H1 (cell line): ENCODE measurements around the gene DUSP1. TPM values are rescaled to one million over a fixed set of nuclear protein-coding genes. Genes with fewer than 3 reads are reported as not detected.

Source experiments
- CTCF ChIA-PET: fragments of 300-600 bp; sonication (Branson Sonifier 250); formaldehyde crosslinking; loops from one replicate; lab custom pipeline; 2021; ENCODE audit not compliant: partially characterized antibody; lab: Charles Lee
- POLR2A ChIA-PET: fragments of 300-600 bp; sonication (Branson Sonifier 250); formaldehyde crosslinking; loops from one replicate; lab custom pipeline; 2021; ENCODE audit warnings: inconsistent platforms; ENCODE audit not compliant: partially characterized antibody; lab: Charles Lee
- DNase-seq, 2 experiments: peaks; one replicate each; pipeline versions ENCODE4 v3.0.0 to v3.0.0-alpha.2; 2010 to 2022; ENCODE audit warnings: low spot score in 2 of 2, low read depth in 1 of 2, mixed read lengths in 1 of 2
- FAIRE-seq: peaks from 2 replicates; lab custom pipeline; 2011; peaks lifted over from hg19 to GRCh38; lab: Jason Lieb, UNC
- H2AFZ ChIP-seq: 2 replicates; pipeline ENCODE4 v1.8.1; 2012; ENCODE audit warnings: low read length, inconsistent platforms
- H2AK5ac ChIP-seq: 2 replicates; pipeline ENCODE4 v1.6.1; 2013; ENCODE audit warnings: low read depth, low read length
- H2BK120ac ChIP-seq: replicated peaks from 2 replicates; pipeline ENCODE3; 2013; ENCODE audit warnings: low read depth, low read length, inconsistent platforms
- H2BK12ac ChIP-seq: 2 replicates; pipeline ENCODE4 v1.6.1; 2013; ENCODE audit warnings: low read depth, low read length
- H2BK15ac ChIP-seq: 2 replicates; pipeline ENCODE4 v1.6.1; 2013; ENCODE audit warnings: low read length
- H2BK20ac ChIP-seq: 2 replicates; pipeline ENCODE4 v1.6.1; 2013; ENCODE audit warnings: low read length
- H2BK5ac ChIP-seq: 2 replicates; pipeline ENCODE4 v1.6.1; 2013; ENCODE audit warnings: low read depth, low read length
- H3K14ac ChIP-seq: 2 replicates; pipeline ENCODE4 v1.6.1; 2013; ENCODE audit warnings: inconsistent platforms; ENCODE audit not compliant: insufficient read length
- H3K18ac ChIP-seq: 2 replicates; pipeline ENCODE4 v1.6.1; 2013; ENCODE audit warnings: low read length; ENCODE audit errors: extremely low read depth
- H3K23ac ChIP-seq: 2 replicates; pipeline ENCODE4 v1.6.1; 2013; ENCODE audit warnings: inconsistent platforms; ENCODE audit not compliant: insufficient read length
- H3K23me2 ChIP-seq: 2 replicates; pipeline ENCODE4 v1.6.1; 2013; ENCODE audit warnings: low read depth, low read length
- H3K27ac ChIP-seq: 2 replicates; pipeline ENCODE4 v1.6.1; 2011; ENCODE audit warnings: low read depth, low read length, inconsistent platforms
- H3K27me3 ChIP-seq, 4 experiments: replicated peaks in 1 of 4; 1 replicate in 1 of 4; 2 replicates in 3 of 4; pipeline versions ENCODE4 v1.6.1 to v1.8.1; 2011 to 2013; ENCODE audit warnings: low read length in 3 of 4, mild to moderate bottlenecking in 3 of 4, inconsistent platforms in 2 of 4, mixed read lengths in 2 of 4, moderate library complexity in 1 of 4; ENCODE audit not compliant: control insufficient read depth in 3 of 4, insufficient read depth in 3 of 4; ENCODE audit errors: extremely low read depth in 1 of 4
- H3K36me3 ChIP-seq, 4 experiments: 2 replicates each; pipeline versions ENCODE4 v1.6.1 to v1.8.1; 2011 to 2013; ENCODE audit warnings: mild to moderate bottlenecking in 4 of 4, low read length in 3 of 4, moderate library complexity in 2 of 4, control low read depth in 1 of 4, inconsistent platforms in 1 of 4; ENCODE audit not compliant: insufficient read depth in 4 of 4, control insufficient read depth in 2 of 4
- H3K4ac ChIP-seq: replicated peaks from 2 replicates; pipeline ENCODE3; 2013; ENCODE audit warnings: low read length, low read depth, mixed read lengths, inconsistent platforms; ENCODE audit not compliant: insufficient read length
- H3K4me1 ChIP-seq, 4 experiments: replicated peaks in 1 of 4; 1 replicate in 1 of 4; 2 replicates in 3 of 4; pipeline versions ENCODE4 v1.6.1 to v1.8.1; 2011 to 2013; ENCODE audit warnings: low read length in 3 of 4, inconsistent platforms in 2 of 4, mixed read lengths in 1 of 4; ENCODE audit not compliant: insufficient read depth in 4 of 4, control insufficient read depth in 3 of 4
- H3K4me2 ChIP-seq, 2 experiments: 2 replicates each; pipeline versions ENCODE4 v1.6.1 to v1.8.1; 2011 to 2013; ENCODE audit warnings: low read depth in 2 of 2, low read length in 2 of 2, control low read depth in 1 of 2, inconsistent platforms in 1 of 2, mild to moderate bottlenecking in 1 of 2; ENCODE audit not compliant: insufficient read depth in 1 of 2
- H3K4me3 ChIP-seq, 4 experiments: fragments of 200-600, 300-600 bp in 1 of 4; sonication (generic), shearing (Covaris generic), sonication (Bioruptor Twin) in 1 of 4; 2 replicates each; pipeline versions ENCODE4 v1.5.1 to v1.8.1; 2011 to 2016; ENCODE audit warnings: low read length in 4 of 4, low read depth in 3 of 4, control low read depth in 2 of 4, inconsistent platforms in 2 of 4, mild to moderate bottlenecking in 2 of 4, mixed read lengths in 1 of 4, moderate library complexity in 1 of 4; ENCODE audit not compliant: insufficient read depth in 2 of 4; ENCODE audit errors: extremely low read depth in 1 of 4
- H3K56ac ChIP-seq: replicated peaks from 2 replicates; pipeline ENCODE3; 2013; ENCODE audit warnings: low read depth, mild to moderate bottlenecking, mixed read lengths, low read length, inconsistent platforms; ENCODE audit not compliant: insufficient read length
- H3K79me1 ChIP-seq: 2 replicates; pipeline ENCODE4 v1.6.1; 2013; ENCODE audit warnings: low read depth, low read length, control low read depth
- H3K79me2 ChIP-seq, 2 experiments: 2 replicates each; pipeline versions ENCODE4 v1.6.1 to v1.8.1; 2012 to 2013; ENCODE audit warnings: low read length in 2 of 2, mild to moderate bottlenecking in 2 of 2, inconsistent platforms in 1 of 2; ENCODE audit not compliant: insufficient read depth in 2 of 2, control insufficient read depth in 1 of 2
- H3K9ac ChIP-seq, 4 experiments: replicated peaks in 1 of 4; 1 replicate in 1 of 4; 2 replicates in 3 of 4; pipeline versions ENCODE4 v1.6.1 to v1.8.1; 2011 to 2013; ENCODE audit warnings: low read depth in 3 of 4, low read length in 3 of 4, control low read depth in 2 of 4, mild to moderate bottlenecking in 2 of 4, moderate library complexity in 2 of 4, inconsistent platforms in 1 of 4; ENCODE audit errors: extremely low read depth in 1 of 4
- H3K9me3 ChIP-seq, 2 experiments: 2 replicates each; pipeline versions ENCODE4 v1.6.1 to v1.8.1; 2012 to 2013; ENCODE audit warnings: mild to moderate bottlenecking in 2 of 2, moderate library complexity in 2 of 2, control low read depth in 1 of 2, inconsistent platforms in 1 of 2, low read depth in 1 of 2, low read length in 1 of 2, mixed read lengths in 1 of 2; ENCODE audit not compliant: insufficient read depth in 2 of 2
- H4K20me1 ChIP-seq, 2 experiments: replicated peaks in 1 of 2; 2 replicates each; pipeline versions ENCODE3 to v1.8.1; 2011 to 2013; ENCODE audit warnings: inconsistent platforms in 2 of 2, low read length in 2 of 2, mild to moderate bottlenecking in 1 of 2; ENCODE audit not compliant: insufficient read depth in 2 of 2, control insufficient read depth in 1 of 2
- H4K5ac ChIP-seq: 2 replicates; pipeline ENCODE4 v1.6.1; 2013; ENCODE audit warnings: low read length, low read depth, mixed read lengths, inconsistent platforms; ENCODE audit not compliant: insufficient read length
- H4K8ac ChIP-seq: 2 replicates; pipeline ENCODE4 v1.8.0; 2013; ENCODE audit warnings: mild to moderate bottlenecking, moderate library complexity, low read length, inconsistent platforms; ENCODE audit not compliant: insufficient read depth; ENCODE audit errors: extremely low read depth
- H4K91ac ChIP-seq: replicated peaks from 2 replicates; pipeline ENCODE3; 2013; ENCODE audit warnings: low read length, mixed read lengths, inconsistent platforms; ENCODE audit not compliant: insufficient read length
- CEBPB ChIP-seq: IDR thresholded peaks from 2 replicates; pipeline ENCODE4 v1.6.1; 2012; ENCODE audit warnings: low read depth, low read length
- TCF12 ChIP-seq: IDR thresholded peaks from 2 replicates; pipeline ENCODE4 v1.6.1; 2011; ENCODE audit warnings: low read depth, mild to moderate bottlenecking, low read length
- WGBS, 2 experiments: shearing (Covaris generic) in 1 of 2; methylation state at CpG; one replicate each; pipeline versions ENCODE4 v1.1.6 to v1.1.7; 2013 to 2015; ENCODE audit warnings: low lambda C conversion rate in 2 of 2, mixed read lengths in 2 of 2, inconsistent platforms in 1 of 2, low coverage in 1 of 2, missing lambda C conversion rate in 1 of 2; ENCODE audit not compliant: insufficient replicate concordance in 2 of 2, insufficient coverage in 1 of 2, insufficient read length in 1 of 2; ENCODE audit errors: extremely low coverage in 1 of 2, missing lambda C conversion rate in 1 of 2; 5-methylcytosine and 5-hydroxymethylcytosine counted together
- polyA plus RNA-seq, 7 experiments: library from polyadenylated mRNA; depleted of rRNA in 3 of 7; stranded (reverse) in 5 of 7; unstranded in 2 of 7; fragments of >200 nt in 5 of 7; fragments of 200-250 nt in 2 of 7; gene quantifications; 1 replicate in 5 of 7; 2 replicates in 1 of 7; 4 replicates in 1 of 7; pipeline versions ENCODE4 v1.2.1 to v1.2.3, GENCODE V29; 2011 to 2013; ENCODE audit warnings: missing spikeins in 2 of 7, mixed read lengths in 2 of 7
- total RNA-seq: library from RNA; stranded (reverse); fragmentation: NEBNext Ultra II Directional; extraction: Animal tissue kit (Norgen Biotek cat#: 25700); gene quantifications from 2 replicates; pipeline ENCODE4 v1.2.1, GENCODE V29; 2021

The DUSP1 gene
- total and polyA plus RNA-seq, 2 of the 8 experiments (the other 6 are each of a cell fraction or from before 2014, with no cell fraction given), result 6.5 to 11.7 TPM

- CTCF ChIA-PET, result interaction anchor here (0.7 to 1.5 kb wide), 5 partner anchors 9 to 102 kb away, joined by 3 to 6 read pairs (median 4); no protein-coding TSS in a partner anchor
- 92% methylated on average over 14 of the region's 14 CpGs; no CpG with 5 or more reads in 1 of the 2 experiments for WGBS, 2 experiments
Measured at GRCh38 chr5:172798422-172799215, 27.6 kb upstream of the DUSP1 start.

More at GRCh38 chr5:172798422-172799215, 27.6 kb upstream of the DUSP1 start:
- TF ChIP-seq CEBPB, result 0 out of 2 replicates have a peak, but pooled peaks have one; percentile 38
- no peak for TF ChIP-seq TCF12
- H3K18ac ChIP-seq, result no peak overlapping the region
- H2BK15ac ChIP-seq, result no peak overlapping the region
- H3K4me2 ChIP-seq, result no peak overlapping the region
- H2BK5ac ChIP-seq, result no peak overlapping the region
- no peak overlapping the region for H3K4ac ChIP-seq
- H3K23me2 ChIP-seq, result no peaks in the 10 kb centered on the region
- H3K4me1 ChIP-seq, result no peaks in the 10 kb centered on the region
- H2BK20ac ChIP-seq, result no peak overlapping the region
- H2AFZ ChIP-seq, result no peak overlapping the region
- H3K9ac ChIP-seq, result no peak overlapping the region
- H3K79me1 ChIP-seq, result no peaks in the 10 kb centered on the region
- no peak overlapping the region for H3K27ac ChIP-seq
- no peak overlapping the region for H3K23ac ChIP-seq
- no peak overlapping the region for H2BK12ac ChIP-seq
- no peaks in the 10 kb centered on the region; a peak in 1 of 7 replicates for H3K27me3 ChIP-seq
- POLR2A ChIA-PET, result interaction anchor here (2.4 kb wide), 1 partner anchor 27 kb away, joined by 12 read pairs; the partner anchor contains the start of gene DUSP1
- FAIRE-seq (no peak), DNase-seq (no peak)
- no peaks in the 10 kb centered on the region for H3K9me3 ChIP-seq
- H3K14ac ChIP-seq, result no peak overlapping the region
- H2BK120ac ChIP-seq, result no peak overlapping the region
- H3K56ac ChIP-seq, result no peak overlapping the region
- no peak overlapping the region for H3K4me3 ChIP-seq
- no peak overlapping the region for H4K8ac ChIP-seq
- no peaks in the 10 kb centered on the region for H4K20me1 ChIP-seq
- no peaks in the 10 kb centered on the region for H3K36me3 ChIP-seq
- H4K91ac ChIP-seq, result no peak overlapping the region
- no peak overlapping the region for H2AK5ac ChIP-seq
- no peaks in the 10 kb centered on the region for H3K79me2 ChIP-seq
- H4K5ac ChIP-seq, result no peak overlapping the region
